Body of pancreas (tissue), 4 donors: ENCODE results near the gene TTC16.

Source experiments
- CTCF ChIP-seq, 7 experiments: fragments of 450-650 bp in 4 of 7; fragments of 200-600 bp in 3 of 7; sonication (generic) in 3 of 7; IDR thresholded peaks; one replicate each; pipeline ENCODE4 v1.5.1; 2016 to 2019; ENCODE audit warnings: antibody characterized with exemption in 7 of 7
- POLR2A ChIP-seq, 3 donors: fragments of 450-650 bp; IDR thresholded peaks; one replicate each; pipeline ENCODE4 v1.6.1; 2016; ENCODE audit warnings: antibody characterized with exemption in 3 of 3, mild to moderate bottlenecking in 2 of 3

DNA sequence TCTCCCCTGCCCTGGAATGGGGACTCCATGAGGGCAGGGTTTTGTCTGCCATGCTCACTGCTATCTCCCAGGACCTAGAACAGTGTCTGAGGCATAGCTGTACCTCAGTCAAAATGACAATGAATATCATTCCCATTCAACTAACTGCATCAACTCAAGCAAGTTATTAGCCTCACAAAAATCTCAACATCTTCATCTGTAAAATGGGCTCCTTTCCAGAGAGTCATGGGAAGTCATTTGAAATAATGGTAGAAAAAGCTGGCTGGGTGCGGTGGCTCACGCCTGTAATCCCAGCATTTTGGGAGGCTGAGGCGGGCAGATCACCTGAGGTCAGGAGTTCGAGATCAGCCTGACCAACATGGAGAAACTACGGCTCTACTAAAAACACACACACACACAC, 53.2 kb downstream of the TTC16 start:
- TF ChIP-seq CTCF (IDR thresholded peaks at IDR 0.05) (no peak), POLR2A (IDR thresholded peaks at IDR 0.05) (no peak)
